Cardiac septum (tissue), 1 donor: ENCODE results near the gene GALNTL6. TPM values are rescaled to one million over a fixed set of nuclear protein-coding genes. Genes with fewer than 3 reads are reported as not detected.

Experiments used
- DNase-seq: peaks from one replicate; pipeline ENCODE4 v3.0.0-alpha.2; 2020; ENCODE audit warnings: low spot score
- intact Hi-C: fragments of 100-400 bp; cut with DNase I; formaldehyde crosslinking; loops from one replicate; pipeline ENCODE4 v1.14.0; 2022
- total RNA-seq: library from RNA; stranded (reverse); fragmentation: NEBNext Ultra II Directional; extraction: Animal tissue kit (Norgen Biotek cat#: 25700); gene quantifications from one replicate; pipeline ENCODE4 v1.2.1, GENCODE V29; 2021
- donor health status: DM: no; HTN: no; CAD: no.

GALNTL6 gene
- total RNA-seq, 1 donor from 2014 or later, result not detected

- intact Hi-C loops, result no loop called here
- DNase-seq, result no peak
Observed at GRCh38 chr4:172808196-172808595, 995.0 kb downstream of the GALNTL6 start.

GRCh38 chr4:172809319-172809718 is 996.1 kb downstream of the GALNTL6 start:
- intact Hi-C loops, result no loop called here
- DNase-seq, result no peak

- no peak for DNase-seq
- intact Hi-C loops, result no loop called here
Observed at GRCh38 chr4:172813359-172813923, 1000.2 kb downstream of the GALNTL6 start.

- intact Hi-C loops, result no loop called here
Observed at GRCh38 chr4:172815499-172816164, 1002.4 kb downstream of the GALNTL6 start.

GRCh38 chr4:172818901-172819300 is 1005.7 kb downstream of the GALNTL6 start:
- no peak for DNase-seq
- intact Hi-C loops, result no loop called here

More at GRCh38 chr4:172815499-172816164, 1002.4 kb downstream of the GALNTL6 start:
- DNase-seq, result no peak

GRCh38 chr4:172819353-172819752 is 1006.1 kb downstream of the GALNTL6 start:
- intact Hi-C loops, result no loop called here
- no peak for DNase-seq

GRCh38 chr4:172822331-172822730 is 1009.1 kb downstream of the GALNTL6 start:
- intact Hi-C loops, result no loop called here
- no peak for DNase-seq

- no peak for DNase-seq
- intact Hi-C loops, result no loop called here
Observed at GRCh38 chr4:172826346-172826745, 1013.1 kb downstream of the GALNTL6 start.

GRCh38 chr4:172826861-172827260 is 1013.7 kb downstream of the GALNTL6 start:
- DNase-seq, result no peak
- intact Hi-C loops, result no loop called here

- intact Hi-C loops, result no loop called here
- no peak for DNase-seq
Observed at GRCh38 chr4:172830295-172830764, 1017.1 kb downstream of the GALNTL6 start.

- DNase-seq, result no peak
- intact Hi-C loops, result no loop called here
Observed at GRCh38 chr4:172836661-172837060, 1023.5 kb downstream of the GALNTL6 start.

- intact Hi-C loops, result no loop called here
Observed at GRCh38 chr4:172838111-172838510, 1024.9 kb downstream of the GALNTL6 start.

GRCh38 chr4:172838943-172839342 is 1025.7 kb downstream of the GALNTL6 start:
- no peak for DNase-seq

More at GRCh38 chr4:172838111-172838510, 1024.9 kb downstream of the GALNTL6 start:
- no peak for DNase-seq

GRCh38 chr4:172842779-172843178 is 1029.6 kb downstream of the GALNTL6 start:
- no peak for DNase-seq

More at GRCh38 chr4:172838943-172839342, 1025.7 kb downstream of the GALNTL6 start:
- intact Hi-C loops, result no loop called here

GRCh38 chr4:172843192-172843591 is 1030.0 kb downstream of the GALNTL6 start:
- intact Hi-C loops, result no loop called here
- DNase-seq, result no peak

More at GRCh38 chr4:172842779-172843178, 1029.6 kb downstream of the GALNTL6 start:
- intact Hi-C loops, result no loop called here

- intact Hi-C loops, result no loop called here
- no peak for DNase-seq
Observed at GRCh38 chr4:172844556-172844955, 1031.4 kb downstream of the GALNTL6 start.

GRCh38 chr4:172845281-172845680 is 1032.1 kb downstream of the GALNTL6 start:
- intact Hi-C loops, result no loop called here
- no peak for DNase-seq

GRCh38 chr4:172850838-172851237 is 1037.6 kb downstream of the GALNTL6 start:
- no peak for DNase-seq
- intact Hi-C loops, result no loop called here

GRCh38 chr4:172851534-172851933 is 1038.3 kb downstream of the GALNTL6 start:
- intact Hi-C loops, result no loop called here

GRCh38 chr4:172857026-172857425 is 1043.8 kb downstream of the GALNTL6 start:
- DNase-seq, result no peak

More at GRCh38 chr4:172851534-172851933, 1038.3 kb downstream of the GALNTL6 start:
- DNase-seq, result no peak

GRCh38 chr4:172858731-172859230 is 1045.6 kb downstream of the GALNTL6 start:
- intact Hi-C loops, result no loop called here
- DNase-seq, result no peak

More at GRCh38 chr4:172857026-172857425, 1043.8 kb downstream of the GALNTL6 start:
- intact Hi-C loops, result no loop called here
